NCI-H187 treated with DMSO at 0.1 percent for 48 hours (cell line): ENCODE measurements around the gene SLC34A3.

Experiments
- DNase-seq: peaks from one replicate; lab custom pipeline; 2025; lab: John Stamatoyannopoulos, UW

The SLC34A3 gene

DNA sequence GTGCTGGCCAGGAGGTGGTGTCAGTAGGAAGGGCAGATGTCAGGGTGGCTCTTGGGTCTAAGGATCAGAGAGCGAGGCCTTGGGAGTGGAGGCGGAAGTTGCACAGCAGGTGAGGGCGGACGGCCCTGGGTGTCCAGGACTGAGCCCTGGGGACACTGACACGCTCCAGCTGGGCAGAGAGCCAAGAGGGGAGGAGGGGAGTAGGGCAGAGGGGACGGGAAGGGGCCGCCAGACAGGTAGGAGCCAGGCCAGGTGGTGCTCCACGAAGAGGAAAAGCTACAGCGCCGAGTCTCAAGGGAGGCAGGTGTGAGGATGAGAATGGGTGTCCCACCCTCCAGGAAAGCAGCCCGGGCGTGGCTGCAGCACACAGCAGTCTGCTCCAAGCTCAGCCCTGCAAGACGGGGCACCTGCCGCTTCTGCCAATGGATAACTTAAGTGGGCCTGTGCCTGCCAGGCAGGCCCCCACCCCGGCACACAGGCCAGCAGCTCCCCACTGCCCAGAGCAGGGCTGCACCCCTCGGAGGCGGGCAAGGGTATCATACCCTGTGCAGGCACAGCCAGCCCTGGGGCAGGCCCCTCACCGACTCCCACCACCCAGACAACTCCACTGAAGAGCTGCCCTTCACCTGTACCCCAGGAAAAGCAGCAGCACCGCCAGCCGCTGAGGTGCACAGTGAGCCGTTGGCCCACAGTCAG, 35.0 kb upstream of the SLC34A3 start:
- peak; percentile 62 for DNase-seq

DNA sequence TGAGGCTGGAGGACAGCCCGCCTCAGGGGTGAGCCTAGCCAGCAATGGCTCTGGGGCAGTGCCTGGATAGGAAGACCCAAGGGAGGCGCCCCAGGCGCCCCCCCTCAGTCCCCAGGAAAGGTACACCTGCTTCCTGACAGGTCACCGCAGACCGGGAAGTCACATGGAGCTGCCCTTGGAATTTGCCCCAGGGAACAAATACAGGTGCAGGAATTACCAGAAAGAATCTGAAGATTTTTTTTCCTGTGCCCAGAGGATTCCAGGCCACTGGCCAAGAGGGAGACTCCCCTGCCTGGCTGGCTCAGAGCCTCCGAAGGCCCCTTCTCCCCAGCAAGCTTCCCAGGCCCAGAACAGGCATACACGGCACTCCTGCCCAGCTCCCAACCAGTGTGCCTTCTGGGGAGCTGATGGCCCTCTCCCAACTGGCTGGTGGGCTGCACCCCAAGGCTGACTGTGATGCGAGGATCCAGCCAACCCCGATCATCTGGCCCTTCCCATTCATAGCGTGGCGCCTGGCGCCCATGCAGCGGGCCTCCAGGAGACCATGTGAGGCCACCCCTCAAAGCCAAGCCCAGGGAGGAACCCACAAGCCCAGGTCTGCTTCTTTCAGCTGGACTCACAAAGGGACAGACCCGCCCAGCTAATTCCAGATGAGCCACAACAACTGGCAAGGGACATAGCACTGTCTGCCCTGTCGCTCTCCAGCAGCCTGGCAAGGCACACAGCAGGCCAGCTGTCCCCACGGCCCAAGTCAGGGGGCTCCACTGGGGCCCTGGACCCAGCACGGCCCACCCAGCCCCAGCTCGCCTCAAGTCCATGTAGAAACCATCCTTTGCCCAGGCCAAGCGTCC, 32.4 kb upstream of the SLC34A3 start:
- no peak for DNase-seq

- DNase-seq: no peak
Observed at GRCh38 chr9:137198902-137199283, 31.8 kb upstream of the SLC34A3 start.

DNA sequence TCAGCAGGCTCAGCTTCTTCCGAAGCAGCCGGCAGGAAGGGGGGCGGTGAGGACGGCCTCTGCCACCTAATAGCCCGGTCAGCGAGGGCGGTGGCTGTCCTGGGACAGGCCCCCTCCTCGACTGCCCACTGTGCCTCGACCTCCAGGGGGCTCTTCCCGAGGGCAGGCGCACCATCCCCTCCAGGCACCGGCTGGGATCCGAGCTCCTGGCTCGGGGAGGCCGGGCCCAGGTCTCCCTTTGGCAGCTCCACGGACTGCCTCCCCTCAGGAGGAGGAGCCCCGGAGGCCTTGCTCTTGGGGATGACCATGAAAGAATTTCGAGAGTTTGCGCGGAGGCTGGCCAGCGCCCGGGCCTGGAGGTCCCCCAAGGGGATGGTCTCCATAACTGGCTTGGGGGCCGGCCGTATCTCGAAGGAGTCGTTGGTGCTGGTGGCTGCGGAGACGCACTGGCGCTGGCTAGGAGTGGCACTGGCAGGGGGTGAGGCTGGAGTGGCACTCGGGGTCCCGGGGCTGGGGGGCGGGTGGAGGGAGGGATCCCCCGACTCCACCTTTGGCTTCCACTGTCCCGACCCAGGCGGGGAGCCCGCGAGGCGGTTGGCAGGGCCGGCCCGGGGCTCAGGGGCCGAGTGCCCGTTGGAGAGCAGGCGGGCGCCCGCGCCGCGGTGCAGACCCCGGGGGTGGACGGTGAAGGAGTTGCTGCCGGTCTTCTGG, 31.1 kb upstream of the SLC34A3 start:
- no peak for DNase-seq

DNA sequence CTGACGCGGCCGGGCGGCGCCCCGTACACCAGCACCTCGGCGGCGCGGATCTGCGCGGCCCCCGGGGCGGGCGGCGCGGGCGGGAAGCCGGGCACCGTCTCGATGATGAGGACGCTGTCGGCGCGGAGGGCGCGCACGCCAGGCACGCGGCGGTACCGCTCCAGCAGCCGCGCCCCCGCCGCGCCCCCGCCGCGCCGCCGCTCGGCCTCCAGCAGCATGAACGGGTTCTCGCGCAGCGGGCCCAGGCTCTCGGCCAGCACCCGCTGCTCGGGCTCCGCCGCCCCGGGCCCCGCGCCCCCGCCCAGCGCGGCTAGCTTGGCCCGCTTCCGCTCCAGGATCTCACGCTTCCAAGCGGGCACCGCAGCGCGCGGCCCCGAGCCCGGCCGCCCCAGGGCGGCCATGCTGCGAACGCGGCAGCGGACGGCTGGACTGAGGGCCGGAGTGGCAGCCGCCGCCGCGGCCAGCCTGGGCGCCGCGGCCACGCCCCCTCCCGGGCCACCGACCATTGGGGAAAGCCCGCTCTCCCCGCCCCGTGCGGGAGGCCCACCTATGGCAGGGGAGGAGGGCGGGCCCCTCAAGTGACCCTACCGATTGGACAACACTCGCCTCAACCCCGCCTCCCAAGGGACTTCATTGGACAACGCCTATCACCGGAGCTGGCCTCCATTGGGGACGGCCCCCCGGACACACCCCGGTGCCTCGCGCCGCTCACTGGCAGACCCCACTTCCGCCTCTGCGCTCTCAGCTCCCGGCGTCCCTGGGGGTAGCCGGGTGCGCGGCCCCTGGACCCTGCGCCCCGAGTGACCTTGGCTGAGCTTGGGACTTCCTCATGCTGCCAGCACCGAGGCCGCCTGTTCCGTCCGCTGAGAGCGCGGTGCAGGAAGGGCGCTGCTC, 30.1 kb upstream of the SLC34A3 start, which contains the start of gene TPRN:
TPRN (minus strand) TSS at position 431 of the 894 bp plus-strand sequence; CDS start at position 401, 30 bp downstream.
- DNase-seq: peak; percentile 82

DNA sequence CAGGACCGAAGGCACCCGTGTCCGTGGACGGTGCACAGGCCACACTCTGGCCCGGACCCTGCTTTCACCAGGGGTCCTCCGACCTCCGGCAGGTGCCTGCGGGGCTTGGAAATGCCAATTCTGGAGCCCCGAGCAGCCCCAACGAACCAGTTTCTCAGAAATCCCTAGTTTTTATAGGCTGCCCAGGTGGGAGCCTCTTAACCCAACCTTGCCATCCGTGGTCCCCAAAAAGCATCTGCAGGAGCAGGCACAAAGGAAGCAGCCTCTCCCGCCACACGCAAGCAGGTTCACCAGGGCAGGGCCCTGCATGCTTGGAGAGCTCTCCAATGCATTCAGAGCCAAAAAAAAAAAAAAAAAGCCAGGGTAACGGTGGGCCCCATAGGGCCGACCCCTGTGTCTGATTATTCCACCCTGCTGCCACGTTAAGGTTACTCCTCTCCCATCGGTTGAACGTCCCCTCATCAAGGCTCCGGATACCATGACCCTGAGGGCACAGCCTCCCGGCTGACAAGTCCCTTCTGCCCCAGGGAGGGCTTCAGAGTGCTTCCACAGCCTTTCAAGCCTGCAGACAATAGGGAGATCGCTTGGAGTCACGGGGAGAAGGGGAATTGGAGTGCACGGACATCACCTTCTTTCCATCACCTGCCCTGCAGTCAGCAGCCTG, 29.4 kb upstream of the SLC34A3 start:
- DNase-seq: no peak

GRCh38 chr9:137202966-137203365, 27.7 kb upstream of the SLC34A3 start:
- DNase-seq: no peak

GRCh38 chr9:137204731-137205125, 26.0 kb upstream of the SLC34A3 start:
- DNase-seq: no peak

DNA sequence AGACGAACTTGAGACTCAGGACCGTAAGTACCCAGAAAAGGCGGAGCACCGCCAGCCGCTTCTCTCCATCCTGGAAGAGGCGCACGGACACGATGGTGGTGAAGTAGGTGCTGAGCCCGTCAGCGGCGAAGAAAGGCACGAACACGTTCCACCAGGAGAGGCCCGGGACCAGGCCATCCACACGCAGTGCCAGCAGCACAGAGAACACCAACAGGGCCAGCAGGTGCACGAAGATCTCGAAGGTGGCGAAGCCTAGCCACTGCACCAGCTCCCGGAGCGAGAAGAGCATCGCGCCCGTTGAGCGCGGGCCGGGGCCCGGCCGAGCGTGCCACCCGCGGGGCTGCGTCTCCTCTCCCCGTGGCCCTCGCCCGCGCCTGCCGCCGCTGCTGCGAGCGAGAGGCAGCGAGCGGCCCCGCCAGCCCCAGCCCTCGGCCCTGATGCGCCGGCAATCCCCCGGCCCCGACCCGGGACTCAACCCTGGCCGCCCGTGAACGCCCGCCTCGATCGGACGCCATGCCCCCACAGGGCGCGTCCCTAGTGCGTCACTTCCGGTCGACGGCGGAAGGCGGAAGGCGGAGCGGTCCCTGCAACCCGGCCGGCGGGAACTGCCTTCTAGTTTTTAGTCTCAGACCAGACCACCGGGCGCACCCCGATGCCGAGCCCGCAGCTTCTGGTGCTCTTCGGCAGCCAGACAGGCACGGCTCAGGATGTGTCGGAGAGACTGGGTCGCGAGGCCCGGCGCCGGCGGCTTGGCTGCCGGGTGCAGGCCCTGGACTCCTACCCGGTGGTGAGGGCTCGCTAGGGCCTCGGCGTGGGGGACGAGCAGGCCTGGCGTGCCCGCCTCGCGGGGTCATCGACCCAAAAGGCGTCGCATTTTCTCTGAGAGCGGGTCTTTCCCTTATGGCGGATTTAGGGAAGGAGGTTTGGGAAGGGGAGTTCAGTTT, 25.3 kb upstream of the SLC34A3 start, which contains the start of the genes NDOR1 and TMEM203:
NDOR1 (plus strand) TSS at position 575 of the 944 bp plus-strand sequence; CDS start at position 653, 78 bp downstream.
TMEM203 (minus strand) TSS at position 523 of the 944 bp plus-strand sequence; CDS start at position 289, 234 bp downstream.
- no peak for DNase-seq

- no peak for DNase-seq
Observed at GRCh38 chr9:137206602-137207001, 24.1 kb upstream of the SLC34A3 start.

DNA sequence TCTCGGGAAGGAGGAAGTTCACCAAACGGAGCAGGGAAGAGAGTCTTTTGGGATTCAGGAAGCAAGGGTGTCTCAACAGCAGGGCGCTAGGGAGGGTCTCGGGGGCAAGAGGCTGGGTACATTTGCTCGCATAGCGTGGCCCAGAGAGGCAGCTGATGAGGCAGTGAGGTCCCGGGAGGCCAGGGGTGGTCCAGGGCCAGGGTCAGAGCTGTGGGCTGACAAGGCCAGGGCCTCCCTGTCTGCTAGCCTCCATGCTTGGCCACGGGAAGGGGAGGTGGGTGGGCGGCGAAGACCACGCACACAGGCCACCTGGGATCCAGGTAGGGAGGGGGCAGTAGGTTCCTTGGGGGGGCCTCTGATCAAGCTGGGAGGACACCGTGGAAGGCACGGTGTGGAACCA, 19.2 kb upstream of the SLC34A3 start:
- DNase-seq: no peak

- no peak for DNase-seq
Observed at GRCh38 chr9:137212520-137212919, 18.2 kb upstream of the SLC34A3 start.

DNA sequence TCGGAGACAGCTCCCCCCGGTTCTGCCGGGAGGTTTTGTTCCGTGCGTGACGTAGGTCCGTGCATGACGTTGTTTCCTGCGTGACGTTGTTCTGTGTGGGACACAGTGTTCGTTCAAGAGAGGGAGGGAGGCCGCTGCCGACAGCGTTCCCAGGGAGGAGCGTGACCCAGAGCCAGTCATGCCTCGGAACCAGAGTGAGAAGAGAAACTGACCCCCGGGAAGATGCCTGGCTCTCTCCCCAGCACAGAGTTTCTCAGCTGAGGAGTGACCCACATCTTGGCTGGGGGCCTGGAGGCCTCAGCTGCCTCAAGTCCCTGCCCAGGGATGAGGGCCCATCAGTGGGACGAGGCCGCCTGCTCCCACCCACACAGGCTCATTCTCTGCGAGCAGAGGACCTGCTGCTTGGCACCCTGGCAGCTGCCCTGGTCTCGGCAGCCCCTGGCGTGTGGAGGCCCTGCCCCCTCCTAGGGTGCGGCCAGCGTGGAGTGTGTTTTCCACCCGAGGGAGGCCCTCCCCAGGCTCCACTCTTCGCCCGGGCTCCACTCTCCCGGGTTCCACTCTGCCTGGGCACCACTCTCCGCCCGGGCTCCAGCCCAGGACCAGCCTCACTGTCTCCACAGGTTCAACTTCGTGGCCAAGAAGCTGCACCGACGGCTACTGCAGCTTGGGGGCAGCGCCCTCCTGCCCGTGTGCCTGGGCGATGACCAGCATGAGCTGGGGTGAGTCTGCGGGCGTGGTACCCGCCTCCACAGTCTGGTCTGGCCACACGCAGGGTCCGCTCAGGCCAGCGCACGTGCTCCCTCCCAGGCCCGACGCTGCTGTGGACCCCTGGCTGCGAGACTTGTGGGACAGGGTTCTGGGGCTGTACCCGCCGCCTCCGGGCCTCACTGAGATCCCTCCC, 17.3 kb upstream of the SLC34A3 start:
- DNase-seq: no peak

- DNase-seq: no peak
Observed at GRCh38 chr9:137214620-137215019, 16.1 kb upstream of the SLC34A3 start.

- no peak for DNase-seq
Observed at GRCh38 chr9:137215196-137215986, 15.3 kb upstream of the SLC34A3 start.

DNA sequence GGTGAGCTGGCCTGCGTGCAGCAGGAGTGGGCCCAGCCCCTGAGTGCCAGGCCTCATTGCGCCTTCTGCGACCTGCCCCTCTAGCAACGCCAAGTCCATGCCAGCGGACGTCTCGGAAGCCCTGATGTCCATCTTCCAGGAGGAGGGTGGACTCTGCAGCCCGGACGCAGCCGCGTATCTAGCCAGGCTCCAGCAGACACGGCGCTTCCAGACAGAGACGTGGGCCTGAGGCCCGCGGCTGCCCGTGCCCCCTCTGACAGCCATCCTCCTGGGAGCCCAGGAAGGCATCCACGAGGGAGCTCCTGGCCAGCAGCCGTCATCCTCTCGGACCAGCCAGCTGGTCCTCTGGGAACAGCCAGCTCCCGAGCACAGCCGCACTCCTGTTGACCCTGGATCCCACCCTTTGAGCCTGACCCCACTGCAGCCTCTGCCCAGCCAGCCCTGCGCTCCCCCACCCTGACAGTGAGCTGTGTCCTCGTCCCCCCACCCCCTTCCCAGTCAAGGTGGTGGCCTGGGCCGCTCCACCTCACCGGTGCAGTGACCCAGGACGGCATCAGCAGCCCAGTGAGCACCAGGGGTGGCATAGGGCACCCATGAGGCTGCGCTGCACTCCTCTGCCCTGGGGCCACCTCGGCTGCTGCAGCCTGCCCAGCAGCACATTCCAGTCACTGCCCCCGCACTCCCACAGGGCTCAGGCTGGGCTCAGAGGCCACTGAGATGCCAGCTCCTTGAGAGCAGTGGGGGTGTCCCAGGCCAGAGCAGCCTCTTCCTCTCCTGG, 14.3 kb upstream of the SLC34A3 start:
- no peak for DNase-seq
